8988T (cell line): ENCODE data around the gene RPL28.

Experiments
- DNase-seq: peaks from one replicate; pipeline ENCODE4 v3.0.0; 2011

RPL28 gene

DNA sequence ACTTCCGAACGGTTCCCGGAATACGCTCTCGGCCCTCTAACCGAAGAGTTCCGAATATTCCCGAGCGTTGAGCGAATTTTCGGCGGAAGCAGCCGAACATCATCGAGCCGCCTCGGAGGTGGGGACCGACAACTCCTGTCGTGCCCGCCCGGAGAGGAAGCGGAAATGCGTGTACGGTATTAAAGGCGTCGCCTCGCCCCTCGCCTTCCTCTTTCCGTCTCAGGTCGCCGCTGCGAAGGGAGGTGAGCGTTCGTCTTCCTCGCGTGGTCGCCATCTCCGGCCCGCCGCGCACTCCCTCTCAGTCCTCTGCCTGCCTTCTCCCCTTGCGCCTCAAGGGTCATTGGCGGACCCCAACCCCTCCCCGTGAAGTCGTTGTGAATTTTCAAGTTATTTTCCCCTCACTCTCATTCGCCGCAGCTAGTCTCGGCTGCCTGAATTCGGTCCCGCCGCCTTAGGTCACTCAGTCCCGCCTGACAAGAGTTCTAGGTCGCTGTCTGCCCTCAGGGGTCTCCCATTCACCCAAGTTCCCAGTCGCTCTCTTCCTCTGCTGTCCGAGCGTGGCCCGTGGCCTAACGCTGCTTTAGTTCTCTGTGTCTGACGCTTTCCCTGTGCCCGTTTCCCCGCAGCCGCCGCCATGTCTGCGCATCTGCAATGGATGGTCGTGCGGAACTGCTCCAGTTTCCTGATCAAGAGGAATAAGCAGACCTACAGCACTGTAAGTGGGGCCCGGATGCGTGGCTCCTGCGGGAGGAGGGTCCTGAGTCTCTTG, at the start of gene RPL28:
Gene RPL28, plus strand, starts transcription at position 209 of the 769 bp plus-strand sequence. Its CDS starts 426 bp downstream, at position 635.
- DNase-seq = peak; percentile 80

DNA sequence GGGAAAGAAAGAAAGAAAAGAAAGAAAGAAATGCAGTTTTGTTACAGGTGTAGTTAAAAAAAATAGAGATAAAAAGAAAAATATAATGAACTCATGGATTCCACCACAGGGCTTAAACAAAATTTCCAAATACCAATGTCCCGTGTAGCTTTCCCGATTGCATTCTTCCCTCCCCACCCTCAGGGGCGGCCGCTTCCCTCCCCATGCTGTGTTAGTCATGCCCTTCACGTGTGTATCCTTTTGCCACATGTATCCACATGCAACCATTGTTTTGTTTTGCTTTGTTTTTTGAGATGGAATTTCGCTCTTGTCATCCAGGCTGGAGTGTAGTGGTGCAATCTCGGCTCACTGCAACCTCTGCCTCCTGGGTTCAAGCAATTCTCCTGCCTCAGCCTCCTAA, 49.6 kb upstream of the RPL28 start:
- no peak for DNase-seq

GRCh38 chr19:55339105-55339888, 46.4 kb upstream of the RPL28 start, which contains the start of gene KMT5C:
Gene KMT5C (plus strand): TSS chr19:55339876. CDS start chr19:55341937, 2,061 bp downstream.
- peak; percentile 87 for DNase-seq

GRCh38 chr19:55339889-55340783, 45.6 kb upstream of the RPL28 start:
- DNase-seq = no peak

DNA sequence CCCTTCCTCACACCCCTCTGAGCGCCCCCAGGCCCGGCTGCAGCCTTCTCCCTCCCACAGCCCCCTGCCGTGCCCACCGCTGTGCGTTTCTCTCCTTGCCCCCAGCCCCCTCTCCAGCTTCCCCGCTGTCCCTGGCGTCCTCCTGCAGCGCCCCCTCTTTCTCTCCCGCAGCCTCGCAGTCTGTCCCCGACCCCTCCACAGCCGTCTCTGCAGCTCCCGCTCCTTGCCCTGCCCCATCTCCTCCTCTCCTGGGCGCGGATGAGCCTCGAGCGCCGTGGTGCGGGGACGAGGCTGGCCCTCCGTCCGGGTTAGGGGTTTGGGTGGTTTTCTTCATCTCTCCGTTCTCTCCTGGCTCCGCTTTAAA, 45.0 kb upstream of the RPL28 start:
- no peak for DNase-seq

GRCh38 chr19:55341171-55341588, 44.6 kb upstream of the RPL28 start:
- DNase-seq = peak; percentile 84

GRCh38 chr19:55341595-55342531, 43.9 kb upstream of the RPL28 start:
- no peak for DNase-seq

DNA sequence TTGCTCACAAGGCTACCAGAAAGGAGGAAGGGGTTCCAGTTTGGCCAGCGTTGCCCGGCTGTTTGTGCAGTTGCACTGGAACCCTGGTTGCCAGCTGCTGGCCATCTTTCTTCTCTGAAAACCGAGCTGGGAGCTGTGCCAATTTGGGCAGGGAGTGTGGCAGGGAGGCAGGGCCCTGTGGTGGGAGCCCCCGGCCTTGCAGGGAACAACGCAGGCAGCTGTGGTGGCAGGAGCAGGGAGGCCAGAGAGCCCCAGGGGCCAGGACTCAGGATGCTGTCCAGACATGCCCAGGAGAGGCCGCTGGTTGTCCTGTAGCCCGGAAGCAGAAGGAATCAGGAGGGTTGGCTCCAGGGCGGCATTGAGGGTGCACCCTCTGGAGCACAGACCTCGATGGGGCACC, 41.3 kb upstream of the RPL28 start:
- no peak for DNase-seq

GRCh38 chr19:55345101-55345817, 40.5 kb upstream of the RPL28 start:
- DNase-seq = no peak

GRCh38 chr19:55345818-55346724, 39.7 kb upstream of the RPL28 start:
- no peak for DNase-seq

DNA sequence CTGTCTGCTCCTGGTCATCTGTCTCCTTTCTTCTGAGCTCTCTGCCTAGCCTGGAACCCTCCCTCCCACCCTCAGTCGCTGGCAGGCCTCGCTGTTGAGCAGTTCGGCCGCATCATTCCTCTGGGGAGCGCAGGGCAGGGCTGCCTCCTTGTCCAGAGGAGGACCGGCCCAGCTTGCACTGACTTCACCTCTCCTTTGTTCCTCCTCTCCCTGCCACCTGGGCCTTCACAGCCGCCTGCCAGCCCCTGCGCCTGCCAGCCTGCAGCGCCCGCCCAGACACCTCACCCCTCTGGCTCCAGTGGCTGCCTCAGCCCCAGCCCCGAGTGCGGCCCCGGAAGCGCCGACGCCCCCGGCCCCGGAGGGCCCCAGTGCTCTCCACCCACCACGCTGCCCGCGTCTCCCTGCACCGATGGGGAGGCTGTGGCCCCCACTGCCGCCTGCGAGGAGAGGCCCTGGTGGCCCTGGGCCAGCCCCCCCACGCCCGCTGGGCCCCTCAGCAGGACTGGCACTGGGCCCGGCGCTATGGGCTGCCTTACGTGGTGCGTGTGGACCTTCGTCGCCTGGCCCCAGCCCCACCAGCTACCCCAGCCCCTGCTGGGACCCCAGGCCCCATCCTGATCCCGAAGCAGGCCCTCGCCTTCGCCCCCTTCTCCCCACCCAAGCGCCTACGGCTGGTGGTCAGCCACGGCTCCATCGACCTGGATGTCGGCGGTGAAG, 38.8 kb upstream of the RPL28 start:
- DNase-seq = no peak

DNA sequence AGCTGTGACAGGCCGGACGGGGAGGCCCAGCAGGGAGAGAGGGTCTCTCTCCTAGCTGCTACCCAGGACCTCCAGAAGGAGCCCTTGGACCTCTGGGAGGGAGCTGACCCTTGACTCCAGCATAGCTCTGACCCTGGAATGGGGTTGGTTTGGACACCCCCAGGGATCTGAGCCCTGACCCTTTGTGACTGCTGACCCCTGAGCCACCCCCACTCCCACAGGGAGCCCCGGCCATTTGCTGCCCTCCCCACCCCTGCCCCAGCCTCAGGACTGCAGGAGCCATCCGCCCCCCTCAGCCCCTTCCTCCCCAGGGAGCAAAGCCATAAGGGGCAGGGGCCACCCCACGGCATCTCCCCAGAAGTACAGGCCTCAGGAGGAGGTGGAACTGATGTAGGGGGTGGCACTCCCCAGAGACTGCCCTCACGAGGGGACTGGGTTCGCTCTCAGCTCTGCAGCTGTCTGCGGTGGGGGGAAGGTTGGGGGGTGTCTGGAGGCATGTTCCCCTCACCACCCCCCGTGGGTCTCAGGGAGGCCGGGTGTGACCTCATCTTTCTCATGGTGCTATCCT, 38.2 kb upstream of the RPL28 start:
- no peak for DNase-seq

DNA sequence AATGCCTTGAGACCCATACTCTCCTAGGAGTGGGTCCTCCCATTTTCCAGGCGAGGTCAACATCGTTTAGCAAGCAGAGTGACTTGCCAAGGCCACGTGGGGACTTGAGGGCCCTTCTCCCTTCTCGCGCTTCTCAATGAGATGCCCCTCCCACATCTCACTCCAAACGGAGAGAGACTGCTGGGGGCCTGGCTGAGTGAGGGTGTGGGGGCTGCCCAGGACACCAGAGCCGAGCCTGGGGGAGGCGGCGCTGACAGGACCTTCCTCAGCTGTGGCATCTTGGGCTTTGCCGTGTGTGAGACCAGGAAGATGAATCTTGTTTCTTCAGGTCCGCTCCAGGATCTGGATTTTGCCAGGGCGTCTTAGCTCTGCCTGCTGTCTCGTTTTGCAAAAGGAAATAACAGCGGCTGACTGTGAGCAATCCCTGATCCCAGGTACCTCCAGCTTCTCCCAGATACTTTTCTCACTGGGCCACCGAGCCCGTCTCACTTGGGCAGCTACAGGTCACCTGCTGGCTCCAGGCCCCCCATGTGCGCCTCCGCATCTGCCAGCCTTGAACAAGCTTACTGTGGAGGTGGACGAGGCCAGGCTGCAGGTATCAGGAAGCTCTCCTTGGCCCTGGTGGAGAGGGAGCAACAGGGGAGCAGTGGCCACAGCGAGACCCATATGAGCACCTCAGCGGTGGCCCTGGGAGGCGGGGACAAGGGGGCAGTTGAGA, 37.3 kb upstream of the RPL28 start:
- no peak for DNase-seq

DNA sequence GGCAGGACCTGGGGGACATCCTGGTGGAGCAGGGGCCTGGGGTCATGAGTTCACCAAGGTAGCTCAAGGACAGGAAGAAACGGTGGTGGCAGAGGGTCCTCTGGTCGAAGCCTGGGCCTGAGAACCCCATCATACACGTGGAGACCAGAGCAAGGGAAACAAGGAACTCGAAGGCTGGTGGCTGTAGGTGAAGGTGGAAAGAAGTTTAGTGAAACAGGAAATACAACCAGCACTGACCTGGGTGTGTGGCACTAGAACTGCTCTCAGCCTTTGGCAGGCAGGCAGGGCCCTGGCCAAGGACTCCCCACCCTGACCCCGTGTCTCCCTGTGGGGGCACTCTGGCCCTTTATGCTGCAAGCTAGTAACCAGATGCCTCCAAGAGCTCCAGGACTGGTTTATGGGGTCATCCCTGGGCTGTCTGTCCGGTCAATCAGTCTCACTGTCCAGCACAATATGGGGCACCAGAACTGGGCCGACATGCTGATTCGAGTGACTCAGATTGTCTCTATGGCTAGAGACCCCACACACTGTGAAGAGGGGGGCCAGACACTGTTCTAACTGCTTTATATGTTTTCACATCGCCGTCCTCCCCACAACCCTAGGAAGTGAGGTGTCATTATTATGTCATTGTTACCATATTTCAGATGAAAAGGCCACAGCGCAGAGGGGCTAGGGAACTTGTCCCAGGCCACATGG, 35.0 kb upstream of the RPL28 start:
- no peak for DNase-seq

GRCh38 chr19:55352040-55352439, 33.7 kb upstream of the RPL28 start:
- no peak for DNase-seq

DNA sequence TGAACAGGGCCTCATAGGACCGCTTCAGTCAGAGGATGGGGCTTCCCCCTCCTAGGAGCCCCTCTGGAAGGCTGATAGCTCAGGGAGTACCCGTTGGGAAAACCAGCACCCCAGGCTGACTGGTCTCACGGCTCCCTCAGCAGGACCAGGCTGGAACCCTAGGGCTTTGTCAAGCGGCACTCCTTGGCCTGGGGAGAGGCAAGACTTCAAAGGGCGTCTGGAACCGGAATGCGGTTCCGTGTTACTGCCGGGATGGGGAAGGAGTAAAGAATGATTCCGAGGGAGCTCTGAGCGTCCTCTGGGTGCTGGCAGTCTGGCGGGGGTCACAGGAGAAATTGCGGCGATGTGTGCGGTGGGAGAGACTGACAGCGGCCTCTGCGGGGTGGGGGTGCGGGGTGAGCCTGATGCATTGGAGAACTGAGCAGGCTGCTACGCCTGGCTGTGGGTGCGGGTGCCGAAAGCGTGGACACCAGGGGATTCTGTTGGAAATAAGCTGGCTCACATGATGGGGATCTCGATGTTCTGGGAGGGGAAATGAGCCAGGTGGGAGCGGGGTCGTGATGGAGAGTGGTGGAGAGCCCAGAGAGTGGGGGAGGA, 33.1 kb upstream of the RPL28 start:
- DNase-seq = no peak

DNA sequence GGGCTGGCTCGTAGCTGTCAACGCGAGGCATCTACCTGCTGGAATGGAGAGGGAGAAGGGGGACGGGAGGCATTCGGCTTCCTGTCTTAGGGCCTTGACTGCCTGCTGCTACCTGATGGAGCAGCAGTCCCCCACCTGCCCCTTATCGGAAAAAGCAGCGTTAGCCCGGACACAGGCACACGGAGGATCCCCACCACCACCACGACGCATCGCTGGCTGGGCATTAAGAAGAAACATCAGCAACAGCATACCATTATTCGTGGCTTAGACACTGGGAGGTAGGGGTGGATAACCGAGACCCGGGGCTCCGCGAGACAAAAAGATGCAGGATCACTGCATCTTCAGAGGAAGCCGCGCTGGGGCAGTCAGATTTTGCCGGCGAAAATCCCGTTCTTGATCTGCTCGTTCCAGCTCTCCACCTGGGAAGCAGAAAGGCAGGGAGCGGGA, 32.4 kb upstream of the RPL28 start:
- DNase-seq = no peak
